WI38 (cell line): Measurements from ENCODE around the gene AMIGO1.

Experiments used
- H3K4me3 ChIP-seq: 2 replicates; pipeline ENCODE4 v1.5.1; 2011; ENCODE audit warnings: low read depth, mild to moderate bottlenecking, control low read depth, low read length
- TF ChIP-seq, protein P1 (sequence below): IDR thresholded peaks from 2 replicates; pipeline ENCODE4 v1.5.1; 2012; ENCODE audit warnings: low read depth, mild to moderate bottlenecking, control low read depth, low read length

AMIGO1 gene

DNA sequence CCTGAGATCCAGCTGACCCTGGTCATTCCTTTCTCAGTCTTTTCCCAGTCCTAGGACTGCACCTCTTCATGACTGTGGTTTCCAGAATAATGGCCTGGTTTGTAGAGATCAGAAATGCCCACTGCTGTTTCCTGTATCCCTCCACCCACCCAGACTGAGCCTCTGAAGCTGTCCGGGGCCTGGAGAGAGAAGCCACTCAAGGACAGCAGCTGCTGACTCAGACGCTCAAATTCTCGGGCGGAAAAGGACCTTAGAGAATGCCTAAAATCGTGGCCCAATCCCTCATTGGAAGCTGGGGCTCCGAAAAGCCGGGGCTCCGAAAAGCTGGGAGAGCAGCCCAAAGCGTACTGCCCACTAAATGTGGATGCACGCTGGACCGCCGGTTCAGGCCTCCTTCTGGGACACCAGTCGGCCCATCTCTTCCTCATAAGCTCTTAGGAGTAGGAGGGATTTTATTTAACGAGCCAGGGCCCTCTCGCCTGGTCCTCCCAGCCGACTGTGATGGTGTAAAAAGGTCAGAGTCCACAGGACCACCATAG, 22.4 kb upstream of the AMIGO1 start:
- TF ChIP-seq, protein P1, sequence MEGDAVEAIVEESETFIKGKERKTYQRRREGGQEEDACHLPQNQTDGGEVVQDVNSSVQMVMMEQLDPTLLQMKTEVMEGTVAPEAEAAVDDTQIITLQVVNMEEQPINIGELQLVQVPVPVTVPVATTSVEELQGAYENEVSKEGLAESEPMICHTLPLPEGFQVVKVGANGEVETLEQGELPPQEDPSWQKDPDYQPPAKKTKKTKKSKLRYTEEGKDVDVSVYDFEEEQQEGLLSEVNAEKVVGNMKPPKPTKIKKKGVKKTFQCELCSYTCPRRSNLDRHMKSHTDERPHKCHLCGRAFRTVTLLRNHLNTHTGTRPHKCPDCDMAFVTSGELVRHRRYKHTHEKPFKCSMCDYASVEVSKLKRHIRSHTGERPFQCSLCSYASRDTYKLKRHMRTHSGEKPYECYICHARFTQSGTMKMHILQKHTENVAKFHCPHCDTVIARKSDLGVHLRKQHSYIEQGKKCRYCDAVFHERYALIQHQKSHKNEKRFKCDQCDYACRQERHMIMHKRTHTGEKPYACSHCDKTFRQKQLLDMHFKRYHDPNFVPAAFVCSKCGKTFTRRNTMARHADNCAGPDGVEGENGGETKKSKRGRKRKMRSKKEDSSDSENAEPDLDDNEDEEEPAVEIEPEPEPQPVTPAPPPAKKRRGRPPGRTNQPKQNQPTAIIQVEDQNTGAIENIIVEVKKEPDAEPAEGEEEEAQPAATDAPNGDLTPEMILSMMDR, result no peak
- H3K4me3 ChIP-seq, result no peak overlapping the region

DNA sequence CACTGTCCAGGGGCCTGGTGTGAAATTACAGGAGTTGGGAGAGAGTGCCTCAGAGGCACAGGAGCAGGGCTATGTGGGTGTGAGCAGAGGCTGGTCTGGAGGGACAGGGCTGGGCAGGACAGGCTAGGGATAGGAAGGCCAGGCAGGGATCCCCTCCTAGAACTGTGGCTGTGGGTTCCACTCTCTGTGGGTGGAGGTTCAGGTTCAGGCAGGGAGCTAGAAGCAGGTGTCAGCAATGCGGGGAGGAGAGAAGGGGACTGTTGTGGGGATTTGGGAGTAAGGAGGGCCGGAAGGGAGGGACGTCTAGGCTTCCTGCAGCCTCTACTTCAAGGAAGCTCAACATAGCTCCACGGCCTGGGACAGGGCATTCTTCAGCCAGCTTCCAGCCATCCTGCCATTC, 21.9 kb upstream of the AMIGO1 start:
- TF ChIP-seq, protein P1, result no peak
- H3K4me3 ChIP-seq, result no peak overlapping the region

- TF ChIP-seq, protein P1, result no peak
- no peak overlapping the region for H3K4me3 ChIP-seq
These were observed 21.0 kb upstream of the AMIGO1 start for GRCh38 chr1:109530457-109531087.

- no peak overlapping the region for H3K4me3 ChIP-seq
- TF ChIP-seq, protein P1, result no peak
These were observed 20.4 kb upstream of the AMIGO1 start for GRCh38 chr1:109529881-109530456.

DNA sequence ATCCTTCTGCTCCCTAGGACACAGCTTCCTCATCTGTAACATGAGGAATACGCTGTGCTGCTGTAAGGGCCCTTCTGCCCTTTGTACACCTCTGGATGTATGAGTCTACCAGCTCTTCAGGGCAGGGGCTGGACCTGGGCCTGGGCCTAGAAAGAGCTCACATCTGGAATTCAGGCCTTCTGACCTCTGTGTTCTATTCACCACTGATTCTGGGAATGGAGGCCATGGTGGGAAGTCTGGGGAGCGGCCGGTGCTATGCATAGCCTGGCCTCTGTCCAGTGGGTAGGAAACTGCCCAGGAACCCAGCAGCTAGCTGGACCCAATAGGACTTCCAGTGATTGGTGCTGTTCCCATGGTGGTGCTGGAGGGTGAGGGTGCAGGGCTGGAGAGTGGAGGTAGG, 19.2 kb upstream of the AMIGO1 start:
- H3K4me3 ChIP-seq, result no peak overlapping the region
- TF ChIP-seq, protein P1, result no peak

- H3K4me3 ChIP-seq, result no peak overlapping the region
- TF ChIP-seq, protein P1, result no peak
These were observed 18.5 kb upstream of the AMIGO1 start for GRCh38 chr1:109527846-109528695.
